Stimulated activated CD8-positive, alpha-beta memory T cell treated with anti-CD3 and anti-CD28 coated beads, Interleukin-7, amount 100 ng/mL, for 4 hours (primary cell): ENCODE results near the gene CLN5.
"Not testable (repeated sequence)": the region's sequence is repeated elsewhere in the genome, so short reads cannot be mapped to it uniquely, and the experiment has no call there.

Source experiments
- DNase-seq, 2 donors: peaks; one replicate each; pipeline ENCODE4 v3.0.0-alpha.2; 2020; ENCODE audit warnings: low read depth in 2 of 2

Gene CLN5

DNA sequence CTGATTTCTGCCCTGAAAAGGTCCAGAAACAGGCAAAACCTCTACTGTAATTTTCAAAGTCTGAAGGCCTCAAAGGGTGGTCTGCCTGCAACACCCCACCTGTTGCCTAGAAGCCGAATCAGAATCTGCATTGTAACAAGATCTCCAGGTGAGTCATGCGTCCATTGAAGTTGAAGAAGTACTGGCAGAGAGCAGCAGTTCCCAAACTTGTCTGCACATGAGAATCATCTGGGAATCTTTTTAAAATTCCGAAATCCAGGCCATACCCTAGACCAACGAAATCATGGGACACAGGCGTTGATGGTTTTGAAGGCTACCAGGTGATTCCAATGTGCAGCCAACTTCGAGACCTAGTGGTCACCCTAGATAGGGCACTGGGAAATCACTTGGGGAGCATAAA lies 16.0 kb upstream of the CLN5 start:
- no peak for DNase-seq

DNA sequence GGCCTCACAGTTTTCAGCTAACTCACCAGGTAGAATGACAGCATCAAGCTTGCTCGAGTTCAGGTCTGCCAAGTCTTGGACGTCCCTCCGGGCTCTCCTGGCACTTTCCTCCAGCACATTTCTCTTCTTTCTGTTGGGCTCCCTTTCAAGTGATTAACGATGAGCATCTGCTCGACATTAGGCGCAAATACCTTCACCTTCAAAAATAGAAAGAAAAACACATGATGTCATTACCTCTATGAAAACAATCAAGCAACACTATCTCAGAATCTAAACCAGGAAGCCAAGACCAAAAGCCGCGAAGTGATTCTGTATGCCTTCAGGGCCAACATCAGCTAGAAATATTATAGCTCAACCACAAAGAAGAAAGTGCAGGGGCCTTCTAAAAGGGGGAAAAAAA lies 15.4 kb upstream of the CLN5 start:
- DNase-seq = no peak

DNA sequence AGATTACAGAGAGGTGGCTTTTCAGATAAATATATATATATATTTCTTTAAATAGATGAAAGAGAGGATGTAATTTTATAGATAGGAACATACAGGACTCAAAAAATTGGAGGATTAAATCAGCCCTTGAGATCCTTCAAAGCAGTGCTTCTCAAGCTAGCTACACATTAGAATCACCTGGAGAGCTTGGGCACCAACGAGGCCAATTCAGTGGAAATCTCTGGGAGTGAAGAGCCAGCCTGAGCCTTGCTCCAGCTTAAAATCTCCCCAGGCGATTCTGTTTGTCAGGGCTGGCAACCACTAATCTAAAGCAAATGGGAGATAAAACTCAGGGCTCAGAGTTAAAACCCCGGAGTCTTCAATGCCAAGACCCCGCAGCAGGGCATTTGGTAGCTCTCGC lies 15.0 kb upstream of the CLN5 start:
- no peak for DNase-seq

DNA sequence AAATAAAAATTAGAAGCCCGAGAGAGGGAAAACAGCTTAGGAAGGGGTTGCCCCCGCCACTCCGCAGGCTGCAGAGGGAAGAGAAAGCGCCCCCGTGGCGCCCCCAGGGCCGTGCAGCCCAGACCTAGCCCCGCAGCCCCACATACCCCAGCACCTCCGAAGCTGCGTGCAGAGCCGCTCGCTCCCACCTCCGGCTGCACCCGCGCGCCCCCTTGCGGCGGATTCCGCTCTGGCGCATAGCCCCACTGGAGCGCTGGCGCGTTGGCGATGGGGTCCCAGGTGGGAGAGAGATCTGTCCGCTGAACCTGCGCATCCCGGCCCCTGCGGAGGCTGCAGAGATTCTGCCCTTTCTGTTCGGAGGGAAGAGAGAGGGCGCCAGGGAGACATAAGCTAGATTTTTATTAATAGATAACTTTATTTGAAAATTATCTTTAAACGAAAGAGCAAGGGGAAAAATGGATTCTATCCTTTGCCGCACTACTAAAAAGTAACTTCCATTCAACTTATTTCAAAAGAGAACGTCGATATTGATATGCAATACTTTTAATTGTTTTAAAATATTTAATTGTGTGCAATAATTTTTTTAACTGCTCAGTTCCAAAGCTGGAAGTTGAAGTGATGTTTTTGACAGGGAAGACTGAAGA lies 11.7 kb upstream of the CLN5 start:
- peak; percentile 55 to 73 for DNase-seq

DNA sequence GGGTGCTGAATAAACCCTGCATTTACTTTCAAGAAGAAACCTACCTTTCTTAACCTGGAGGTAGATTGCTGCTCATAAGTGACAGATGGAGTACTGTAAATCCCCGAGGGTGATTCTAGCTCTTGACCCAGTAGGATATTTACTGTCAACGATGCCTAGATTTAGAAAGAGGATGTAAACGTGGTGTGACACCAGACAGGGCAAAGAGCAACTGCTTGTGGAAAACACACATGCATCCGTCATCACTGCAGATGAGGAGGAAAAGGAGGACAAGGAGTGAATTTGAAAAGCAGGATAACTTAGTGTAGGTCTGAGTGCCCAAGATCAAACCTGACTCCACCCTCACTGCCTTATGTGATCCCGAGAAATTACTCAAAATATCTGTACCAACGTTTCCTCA lies 9.8 kb upstream of the CLN5 start:
- DNase-seq = no peak

DNA sequence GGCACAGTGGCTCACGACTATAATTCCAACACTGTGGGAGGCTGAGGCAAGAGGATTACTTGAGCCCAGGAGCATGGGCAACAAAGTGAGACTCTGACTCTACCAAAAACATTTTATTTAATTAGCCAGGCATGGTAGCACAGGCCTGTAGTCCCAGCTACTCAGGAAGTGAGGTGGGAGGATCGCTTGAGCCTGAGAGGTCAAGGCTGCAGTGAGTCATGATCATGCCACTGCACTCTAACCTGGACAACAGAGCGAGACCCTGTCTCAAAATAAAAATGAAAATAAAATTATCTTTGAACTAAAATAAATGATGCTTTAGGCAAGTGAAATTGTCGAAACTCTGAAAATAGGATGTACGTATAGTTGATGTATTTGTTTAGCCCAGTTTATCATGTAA lies 8.2 kb upstream of the CLN5 start:
- DNase-seq = no peak

DNA sequence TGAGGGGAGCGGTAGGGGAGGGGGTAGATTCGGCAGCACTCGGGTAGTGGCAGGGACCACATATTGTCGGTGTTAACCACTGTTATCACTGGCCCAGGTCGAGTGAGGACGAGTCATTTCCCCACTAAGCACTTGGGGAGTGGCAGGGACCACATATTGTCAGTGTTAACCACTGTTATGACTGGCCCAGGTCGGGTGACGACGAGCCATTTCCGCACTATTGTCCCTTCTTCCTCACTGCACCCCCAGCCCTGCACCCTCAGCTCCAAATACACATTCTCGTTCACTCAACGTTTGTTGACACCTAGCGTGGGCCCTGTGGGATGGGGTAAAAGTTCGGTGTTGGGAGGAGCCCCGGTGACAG lies 467 bp upstream of the CLN5 start:
- peak; percentile 68 to 77 for DNase-seq

DNA sequence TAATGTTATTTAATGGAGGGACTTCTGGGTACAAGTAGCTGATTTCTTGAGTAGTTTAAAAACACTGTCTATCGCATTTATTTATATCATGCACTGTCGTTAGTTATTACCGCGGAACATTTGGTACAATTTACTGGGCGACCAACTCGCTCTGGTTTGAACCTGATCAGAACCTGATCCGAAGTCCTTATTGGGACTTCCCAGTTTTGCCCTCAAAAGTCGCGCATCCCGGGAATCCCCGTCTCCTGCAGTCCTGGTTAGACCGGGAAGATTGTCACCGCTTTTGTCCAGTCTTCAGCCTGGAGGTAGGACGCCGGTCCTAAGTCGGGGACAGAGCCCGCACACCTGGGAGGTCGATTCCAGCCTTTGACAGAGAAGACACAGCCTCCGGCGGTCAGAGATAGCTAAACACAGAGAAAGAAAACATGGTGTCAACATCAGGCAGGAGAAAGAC lies 694 bp downstream of the CLN5 start:
- no peak for DNase-seq

DNA sequence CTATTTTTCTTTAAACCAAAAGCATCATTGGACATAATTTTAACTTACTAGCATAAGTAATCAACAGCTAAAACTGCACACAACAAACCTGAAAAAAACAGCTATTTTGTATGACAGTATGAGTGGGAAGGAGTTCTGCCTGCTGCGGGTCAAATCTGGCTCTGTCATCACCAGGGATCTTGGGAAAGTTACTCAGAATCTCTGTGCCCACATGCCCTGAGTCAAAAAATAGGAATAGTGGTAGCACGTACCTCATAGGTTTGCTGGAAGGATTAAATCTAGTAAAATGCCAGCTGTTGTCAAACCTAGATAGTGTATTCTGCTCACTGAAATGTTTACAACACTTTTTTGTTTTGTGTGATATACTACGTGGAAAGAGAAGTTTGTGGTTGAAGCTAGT lies 1.1 kb downstream of the CLN5 start:
- DNase-seq = no peak

DNA sequence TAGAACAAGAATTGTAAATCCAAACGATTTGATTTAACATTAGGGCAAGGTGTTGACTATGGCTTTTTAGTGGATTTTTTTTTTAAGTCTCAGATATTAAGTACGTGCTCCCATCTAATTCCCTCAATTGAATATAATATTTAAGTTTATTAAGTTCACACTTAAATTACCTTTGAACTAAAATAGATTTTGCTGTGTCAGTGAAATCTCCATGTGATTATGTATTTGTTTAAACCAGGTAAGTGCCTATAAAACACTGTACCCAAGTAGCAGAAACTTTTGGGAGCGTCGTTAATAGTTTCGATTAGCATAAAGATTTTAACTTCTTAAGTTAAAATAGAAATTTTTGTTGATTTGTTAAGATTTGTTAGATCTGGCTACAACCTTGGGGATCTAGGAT lies 1.6 kb downstream of the CLN5 start:
- DNase-seq = no peak

DNA sequence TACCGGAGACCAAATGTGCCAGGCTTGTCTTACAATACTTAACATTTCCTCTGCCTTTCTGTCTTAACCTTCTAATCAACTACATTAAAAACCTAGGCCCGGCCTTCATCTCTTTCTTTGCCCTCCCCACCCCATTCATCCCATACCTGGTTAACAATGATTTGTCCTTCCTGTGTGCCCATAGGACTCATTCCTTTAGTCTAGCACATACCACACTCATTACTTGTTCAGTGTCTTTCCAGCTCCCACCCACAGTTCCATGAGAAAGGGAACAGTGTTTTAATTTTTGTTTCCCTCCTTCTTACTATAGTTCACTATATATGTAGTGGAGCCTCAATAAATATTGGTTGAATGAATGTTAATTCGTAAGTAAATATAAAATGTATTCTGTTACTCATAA lies 2.4 kb downstream of the CLN5 start:
- no peak for DNase-seq

DNA sequence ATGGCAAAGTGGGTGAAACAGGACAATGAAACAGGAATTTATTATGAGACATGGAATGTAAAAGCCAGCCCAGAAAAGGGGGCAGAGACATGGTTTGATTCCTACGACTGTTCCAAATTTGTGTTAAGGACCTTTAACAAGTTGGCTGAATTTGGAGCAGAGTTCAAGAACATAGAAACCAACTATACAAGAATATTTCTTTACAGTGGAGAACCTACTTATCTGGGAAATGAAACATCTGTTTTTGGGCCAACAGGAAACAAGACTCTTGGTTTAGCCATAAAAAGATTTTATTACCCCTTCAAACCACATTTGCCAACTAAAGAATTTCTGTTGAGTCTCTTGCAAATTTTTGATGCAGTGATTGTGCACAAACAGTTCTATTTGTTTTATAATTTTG lies 8.6 kb downstream of the CLN5 start:
- no peak for DNase-seq

DNA sequence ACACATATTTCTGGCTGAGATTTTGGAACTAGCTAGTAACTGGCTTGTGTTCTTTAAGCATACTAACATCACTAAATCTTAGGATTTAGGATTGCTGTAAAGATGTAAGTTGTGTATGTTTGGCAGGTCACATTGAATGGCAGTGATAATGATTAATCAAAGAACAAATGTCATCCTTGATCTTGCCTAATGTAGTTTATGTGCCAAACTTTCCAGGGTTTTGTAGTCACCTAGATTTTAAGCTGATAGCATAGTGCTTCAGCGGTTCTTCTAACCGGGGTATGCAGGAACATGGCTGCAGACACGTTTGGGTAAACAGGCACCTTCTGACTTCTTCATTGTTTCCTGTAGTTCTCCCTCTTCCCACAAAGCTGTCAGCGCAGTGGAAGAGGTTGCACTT lies 9.7 kb downstream of the CLN5 start:
- DNase-seq = no peak

DNA sequence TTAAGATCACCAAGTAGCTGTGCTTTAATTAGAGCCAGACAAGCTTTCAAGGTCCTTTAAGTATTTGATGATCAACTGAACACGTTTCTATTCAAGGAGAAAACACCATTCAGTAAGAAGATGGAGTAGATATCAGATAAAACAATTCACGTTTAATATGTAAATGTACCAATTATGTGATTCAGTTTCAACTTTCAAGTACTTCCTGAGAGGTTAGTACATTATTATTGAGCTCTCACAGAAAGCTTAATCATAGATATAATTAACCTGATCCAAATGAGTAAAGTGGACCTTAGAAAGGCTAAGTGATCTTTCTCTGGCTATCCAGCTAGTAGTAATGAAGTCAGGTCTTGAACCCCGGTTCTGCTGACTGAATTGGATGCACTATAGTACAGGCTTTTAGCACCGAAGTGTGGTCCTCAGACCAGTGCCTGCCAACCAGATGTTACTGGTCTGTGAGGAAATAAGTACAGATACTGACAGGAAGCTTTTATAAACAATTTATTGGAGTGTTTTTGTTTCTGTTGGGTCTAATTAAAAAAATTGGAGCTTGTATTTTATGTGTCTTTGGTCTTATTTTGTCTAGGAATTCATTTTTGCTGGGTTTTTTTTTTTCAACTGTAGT lies 10.2 kb downstream of the CLN5 start:
- DNase-seq = no peak

DNA sequence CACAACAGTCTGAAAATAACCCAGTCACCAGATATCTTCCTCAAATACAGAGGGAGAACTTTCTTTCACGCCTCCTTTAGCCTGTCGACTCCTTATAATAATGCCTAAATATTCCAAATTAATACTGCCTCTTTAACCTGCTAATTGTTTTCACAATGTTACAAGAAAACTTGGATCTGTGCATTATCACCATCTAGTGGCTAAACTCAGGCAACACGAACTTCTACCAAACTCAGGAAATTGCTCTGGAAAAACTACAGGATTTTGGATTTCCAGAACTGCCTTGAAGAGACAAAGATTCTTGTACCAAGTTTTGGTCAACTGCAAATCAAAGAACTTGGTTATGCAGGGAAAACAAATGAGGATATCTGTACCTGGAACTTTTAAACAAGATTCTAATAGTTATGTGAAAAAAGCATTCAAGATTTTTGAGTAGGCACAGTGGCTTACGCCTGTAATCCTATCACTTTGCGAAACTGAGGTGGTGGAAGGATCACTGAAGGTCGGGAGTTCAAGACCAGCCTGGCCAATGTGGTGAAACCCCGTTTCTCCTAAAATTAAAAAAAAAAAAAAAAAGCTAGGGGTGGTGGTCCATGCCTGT lies 10.8 kb downstream of the CLN5 start:
- DNase-seq = no peak

DNA sequence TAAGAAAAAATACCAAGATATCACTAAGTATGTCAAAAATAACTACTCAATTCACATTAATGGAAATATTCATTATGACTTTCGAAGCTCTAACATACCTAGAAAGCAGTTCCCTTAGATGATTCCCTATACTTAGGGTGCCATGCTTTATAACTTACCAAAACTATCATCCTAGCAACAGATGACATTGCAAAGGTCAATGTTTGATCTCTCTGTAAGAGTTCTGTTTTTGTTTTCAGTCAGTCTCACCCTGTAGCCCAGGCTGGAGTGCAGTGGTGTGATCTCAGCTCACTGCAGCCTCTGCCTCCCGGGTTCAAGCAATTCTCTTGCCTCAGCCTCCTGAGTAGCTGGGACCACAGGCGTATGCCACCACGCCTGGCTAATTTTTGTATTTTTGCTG lies 16.5 kb downstream of the CLN5 start:
- not testable (repeated sequence) for DNase-seq

DNA sequence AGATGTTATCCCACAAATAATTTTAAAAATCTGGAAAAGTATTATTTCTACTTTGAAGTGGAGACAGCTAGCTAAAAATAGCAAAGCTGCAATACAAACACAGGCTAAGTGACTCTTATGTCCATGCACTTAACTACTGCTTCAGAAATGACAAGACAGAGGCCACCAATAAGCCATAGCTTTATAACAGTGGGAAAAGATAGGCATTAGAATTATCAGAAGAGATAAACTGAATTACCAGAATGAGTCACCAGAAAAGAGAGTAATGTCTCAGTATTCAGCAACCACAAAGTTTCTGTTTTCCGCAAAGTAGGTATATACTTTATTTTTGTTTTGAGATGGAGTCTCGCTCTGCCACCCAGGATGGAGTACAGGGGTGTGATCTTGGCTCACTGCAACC lies 17.1 kb downstream of the CLN5 start:
- no peak for DNase-seq

DNA sequence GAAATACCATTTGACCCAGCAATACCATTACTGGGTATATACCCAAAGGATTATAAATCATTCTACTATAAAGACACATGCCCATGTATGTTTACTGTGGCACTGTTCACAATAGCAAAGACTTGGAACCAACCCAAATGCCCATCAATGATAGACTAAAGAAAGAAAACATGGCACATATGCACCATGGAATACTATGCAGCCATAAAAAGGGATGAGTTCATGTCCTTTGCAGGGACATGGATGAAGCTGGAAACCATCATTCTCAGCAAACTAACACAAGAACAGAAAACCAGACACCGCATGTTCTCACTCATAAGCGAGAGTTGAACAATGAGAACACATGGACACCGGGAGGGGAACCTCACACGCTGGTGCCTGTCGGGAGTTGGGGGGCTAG lies 17.8 kb downstream of the CLN5 start:
- DNase-seq = not testable (repeated sequence)

DNA sequence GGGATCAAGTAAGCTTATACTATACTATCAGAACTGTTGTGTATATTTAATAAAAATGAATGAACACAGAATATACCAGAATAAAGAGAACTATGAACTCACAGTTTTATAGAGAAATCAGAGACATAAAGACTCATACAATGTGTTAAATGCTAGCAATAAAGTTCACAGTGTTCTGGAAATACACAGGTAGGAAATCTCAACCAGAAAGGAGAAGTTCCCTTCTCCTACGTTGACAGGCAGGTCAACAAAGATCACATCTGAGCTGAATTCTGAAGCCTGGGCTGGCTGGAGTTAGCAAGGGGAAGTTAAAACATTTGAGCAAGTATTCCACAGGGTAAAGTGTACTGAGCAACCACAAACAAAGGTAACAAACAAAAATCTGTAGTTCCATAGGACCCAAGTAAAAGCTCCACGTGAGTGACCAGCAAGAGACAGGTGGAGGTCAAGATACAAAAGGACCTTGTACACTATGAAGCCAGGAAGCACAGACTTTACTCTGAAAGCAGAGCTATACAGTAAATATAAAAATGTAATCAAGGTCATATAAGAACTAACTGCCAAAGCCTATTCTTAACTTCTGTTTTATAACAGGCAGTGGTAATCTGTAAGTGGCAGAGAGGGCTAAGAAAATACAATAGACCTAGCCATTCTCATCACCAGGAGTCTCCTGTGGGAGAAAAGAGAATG lies 22.1 kb downstream of the CLN5 start:
- DNase-seq = no peak

DNA sequence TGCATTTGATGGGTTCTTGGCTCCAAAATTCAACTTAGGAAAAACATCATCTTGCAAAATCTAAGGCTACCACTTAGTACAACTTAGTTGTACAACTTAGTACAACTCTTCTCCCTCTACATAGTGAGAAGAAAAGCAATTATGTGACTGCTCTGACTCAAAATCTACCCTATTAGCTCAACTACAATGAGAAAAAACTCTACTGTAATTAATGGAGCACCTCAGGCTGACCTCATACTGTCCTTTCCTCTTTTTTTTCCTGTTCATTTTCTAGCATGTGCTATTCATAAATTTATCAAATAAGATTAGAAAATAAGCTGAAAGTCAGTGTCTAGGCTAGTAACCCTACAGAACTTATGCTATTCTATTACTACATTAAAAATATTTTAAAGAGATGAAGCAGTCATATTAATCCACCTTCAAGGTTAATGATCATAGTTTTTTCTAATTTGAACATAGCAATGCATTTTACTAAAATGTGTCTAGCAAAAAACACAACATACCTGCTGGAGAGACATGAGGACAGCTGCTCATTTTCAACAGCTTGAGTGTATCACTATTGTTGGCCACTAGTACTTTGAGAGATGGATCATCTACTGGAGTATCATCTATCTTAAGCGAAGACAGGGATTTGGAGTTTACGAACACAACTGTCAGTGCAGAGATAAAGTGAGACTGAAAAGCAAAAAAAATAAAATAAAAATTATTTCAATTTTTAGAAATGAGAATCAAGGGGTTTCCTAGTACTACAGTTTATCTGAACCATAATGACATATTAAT lies 23.2 kb downstream of the CLN5 start:
- DNase-seq = no peak

DNA sequence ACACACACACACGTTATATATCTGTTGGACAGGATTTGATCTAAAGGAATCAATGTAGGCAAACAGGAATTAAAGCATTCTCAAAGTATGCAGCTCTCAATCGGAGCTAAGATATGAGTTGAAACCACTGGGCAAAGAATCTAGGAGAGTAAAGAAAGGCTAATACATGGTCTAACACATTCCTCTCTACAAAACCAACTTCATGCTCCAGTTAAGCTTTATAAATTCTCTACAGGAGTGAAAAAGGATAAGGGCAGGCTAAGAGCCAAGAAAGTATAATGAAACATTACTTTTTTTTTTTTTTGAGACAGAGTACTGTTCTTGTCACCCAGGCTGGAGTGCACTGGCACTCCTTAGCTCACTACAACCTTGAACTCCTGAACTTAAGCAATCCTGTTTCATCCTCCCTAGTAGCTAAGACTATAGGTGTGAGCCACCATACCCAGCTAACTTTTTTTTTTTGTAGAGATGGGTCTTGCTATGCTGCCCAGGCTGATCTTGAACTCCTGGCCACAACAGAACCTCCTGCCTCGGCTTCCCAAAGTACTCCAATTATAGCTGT lies 24.5 kb downstream of the CLN5 start:
- DNase-seq = no peak
